Left renal cortex interstitium (tissue), 4 donors: ENCODE results near the gene PTPRJ. TPM values are rescaled to one million over a fixed set of nuclear protein-coding genes. Genes with fewer than 3 reads are reported as not detected.
"Not testable (repeated sequence)": the region's sequence is repeated elsewhere in the genome, so short reads cannot be mapped to it uniquely, and the experiment has no call there.

Experiments
- DNase-seq, 4 donors: peaks; one replicate each; pipeline ENCODE4 v3.0.0-alpha.2; 2013; ENCODE audit warnings: low read depth in 4 of 4, low spot score in 2 of 4, missing footprints in 1 of 4
- polyA plus RNA-seq, 4 donors: library from polyadenylated mRNA; unstranded; fragments of 120-200 nt; gene quantifications; one replicate each; pipeline ENCODE4 v1.2.1, GENCODE V29; 2013; ENCODE audit not compliant: insufficient read length in 4 of 4

PTPRJ gene
- polyA plus RNA-seq, 4 donors, result 22.3 to 23.6 (median 23.3) TPM

- DNase-seq, result no peak
Observed at GRCh38 chr11:48177661-48178060, 197.3 kb downstream of the PTPRJ start.

DNA sequence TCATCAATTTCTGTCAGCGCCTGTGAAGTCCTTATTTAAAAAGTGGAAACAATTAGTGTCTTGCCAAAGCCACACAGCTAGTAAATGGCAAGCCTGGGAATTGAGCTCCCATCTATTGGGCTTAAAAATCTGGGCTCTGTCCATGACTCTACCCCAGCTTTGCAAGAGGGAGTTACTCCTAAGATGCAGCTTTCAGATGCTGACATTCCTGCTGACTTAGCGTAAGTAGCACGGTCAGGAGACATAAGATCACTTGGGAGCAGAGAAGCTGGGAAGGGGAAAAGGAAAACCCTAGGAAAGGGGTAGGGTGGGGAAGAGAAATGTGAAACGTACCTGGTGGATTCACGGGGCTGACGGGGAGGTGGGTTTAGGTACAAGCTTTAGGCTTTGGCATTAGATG lies 200.3 kb downstream of the PTPRJ start:
- DNase-seq, result no peak

DNA sequence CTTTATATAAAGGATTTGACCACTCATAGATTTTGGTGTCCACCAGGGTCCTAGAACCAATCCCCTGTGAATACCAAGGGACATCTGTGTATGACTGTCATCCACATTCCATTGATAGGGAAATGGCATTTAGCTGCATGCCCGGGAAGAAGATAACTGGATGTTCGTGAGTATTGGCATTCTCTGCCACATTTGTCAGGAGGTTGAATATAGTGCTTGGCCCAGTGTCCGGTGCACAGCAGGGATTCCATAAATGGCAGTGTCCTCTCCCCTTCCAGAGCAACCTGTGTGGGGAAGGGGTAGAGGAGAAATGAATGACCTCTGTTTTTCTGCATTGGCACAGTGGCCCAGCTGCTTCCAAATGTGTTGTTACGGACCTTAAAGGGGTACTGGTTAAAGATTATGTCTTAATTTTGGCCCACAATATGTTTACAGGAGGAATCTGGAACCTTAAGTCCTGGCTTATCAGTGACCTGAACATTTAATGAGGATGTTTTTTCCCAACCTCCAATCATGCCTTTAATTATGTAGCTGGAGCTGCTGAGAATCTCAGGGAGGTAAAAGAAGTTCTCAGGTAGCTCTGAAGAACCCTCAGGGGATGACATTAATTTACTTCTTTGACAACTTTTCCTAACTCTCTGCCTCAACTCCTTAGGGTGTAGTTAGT lies 202.6 kb downstream of the PTPRJ start:
- no peak for DNase-seq

DNA sequence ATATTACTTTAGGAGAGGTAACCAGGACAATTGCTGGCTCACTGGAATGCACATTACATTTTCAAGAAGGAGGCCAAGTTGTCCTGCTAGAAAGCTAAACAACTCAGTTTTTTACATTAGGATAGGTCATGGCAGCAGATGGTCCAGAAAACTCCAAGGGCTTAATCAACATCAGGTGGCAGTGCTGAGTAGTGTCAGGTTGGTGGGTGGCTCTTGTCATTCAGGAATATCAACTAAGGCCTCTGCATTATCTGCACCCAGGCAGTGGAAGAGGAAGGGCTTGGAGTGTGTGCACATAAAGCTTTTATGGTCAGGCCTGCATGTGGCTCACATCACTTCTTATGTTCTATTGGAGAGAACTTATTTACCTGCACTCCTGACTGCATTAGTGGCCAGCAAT lies 204.1 kb downstream of the PTPRJ start:
- DNase-seq, result no peak

DNA sequence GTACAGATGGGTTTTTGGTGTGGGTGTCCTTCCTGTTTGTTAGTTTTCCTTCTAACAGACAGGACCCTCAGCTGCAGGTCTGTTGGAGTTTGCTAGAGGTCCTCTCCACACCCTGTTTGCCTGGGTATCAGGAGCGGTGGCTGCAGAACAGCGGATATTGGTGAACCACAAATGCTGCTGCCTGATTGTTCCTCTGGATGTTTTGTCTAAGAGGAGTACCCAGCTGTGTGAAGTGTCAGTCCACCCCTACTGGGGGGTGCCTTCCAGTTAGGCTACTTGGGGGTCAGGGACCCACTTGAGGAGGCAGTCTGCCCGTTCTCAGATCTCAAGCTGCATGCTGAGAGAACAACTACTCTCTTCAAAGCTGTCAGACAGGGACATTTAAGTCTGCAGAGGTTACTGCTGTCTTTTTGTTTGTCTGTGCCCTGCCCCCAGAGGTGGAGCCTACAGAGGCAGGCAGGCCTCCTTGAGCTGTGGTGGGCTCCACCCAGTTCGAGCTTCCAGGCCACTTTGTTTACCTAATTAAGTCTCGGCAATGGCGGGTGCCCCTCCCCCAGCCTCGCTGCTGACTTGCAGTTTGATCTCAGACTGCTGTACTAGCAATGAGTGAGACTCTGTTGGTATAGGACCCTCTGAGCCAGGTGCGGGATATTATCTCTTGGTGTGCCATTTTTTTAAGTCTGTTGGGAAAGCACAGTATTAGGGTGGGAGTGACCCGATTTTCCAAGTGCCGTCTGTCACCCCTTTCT lies 210.7 kb downstream of the PTPRJ start:
- DNase-seq, result not testable (repeated sequence)

- no peak for DNase-seq
Observed at GRCh38 chr11:48193876-48194275, 213.5 kb downstream of the PTPRJ start.

DNA sequence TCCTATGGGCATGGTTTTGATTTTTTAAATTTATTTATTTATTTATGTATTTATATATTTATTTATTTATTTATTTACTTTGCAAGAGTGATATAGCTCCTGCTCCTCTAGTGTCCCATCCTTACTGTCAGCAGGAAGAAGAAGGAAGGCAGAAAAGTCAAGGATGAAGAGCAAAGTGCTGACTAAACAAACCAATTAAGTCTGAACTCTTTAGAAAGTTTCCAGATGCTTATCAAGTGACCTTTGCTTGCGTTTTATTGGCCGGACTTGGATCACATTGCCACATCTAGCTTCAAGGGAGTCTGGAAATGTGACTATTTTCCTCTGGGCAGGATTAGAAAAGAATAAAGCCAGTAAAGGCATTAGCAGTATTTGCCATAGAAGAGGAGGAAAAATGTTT lies 227.5 kb downstream of the PTPRJ start:
- DNase-seq, result no peak

- no peak for DNase-seq
Observed at GRCh38 chr11:48210052-48210451, 229.7 kb downstream of the PTPRJ start.

DNA sequence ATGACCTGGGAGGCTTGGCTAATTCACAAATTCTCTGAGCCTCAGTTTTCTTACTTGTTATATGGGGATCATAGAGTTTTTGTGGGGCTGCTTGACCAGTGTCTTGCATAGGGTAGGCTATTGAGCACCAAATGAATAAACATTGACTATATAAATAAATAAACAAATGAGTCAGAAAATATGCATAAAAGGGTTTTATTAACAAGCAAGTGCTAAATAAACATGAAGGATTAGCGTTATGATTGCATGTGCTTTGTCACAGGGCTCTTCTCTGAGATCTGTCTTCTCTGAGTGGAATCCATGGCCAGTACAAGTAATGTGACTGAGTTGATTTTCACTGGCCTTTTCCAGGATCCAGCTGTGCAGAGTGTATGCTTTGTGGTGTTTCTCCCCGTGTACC lies 236.2 kb downstream of the PTPRJ start, which contains the start of gene OR4B1:
Gene OR4B1 (plus strand): TSS at position 301 of the 400 bp plus-strand sequence. CDS start 0 bp downstream, at position 301.
- no peak for DNase-seq

Other genes with a start within 250 kb of the PTPRJ start
- 100 to 1,000 TPM in 2 of 4 donors, 10 to 100 TPM in 2; 74.6 to 217 (median 143) TPM for gene FNBP4, start 213.2 kb upstream of the PTPRJ start, polyA plus RNA-seq
- 10 to 100 TPM; 55.3 to 84.6 (median 68.6) TPM for gene NUP160, start 132.2 kb upstream of the PTPRJ start, polyA plus RNA-seq
- gene OR4B1, start 236.3 kb downstream of the PTPRJ start, polyA plus RNA-seq, result not detected